GM23338 (cell line): ENCODE data around the gene CD48. TPM values are rescaled to one million over a fixed set of nuclear protein-coding genes. Genes with fewer than 3 reads are reported as not detected.
"Not testable (repeated sequence)": the region's sequence is repeated elsewhere in the genome, so short reads cannot be mapped to it uniquely, and the experiment has no call there.

Source experiments
- ATAC-seq: fragments of 200-7000 bp; cut with Tn5 transposase; 3 replicates; pipeline ENCODE4 v1.9.1; 2020
- DNase-seq: peaks from one replicate; pipeline ENCODE4 v3.0.0-alpha.2; 2015; ENCODE audit warnings: low spot score
- H2AFZ ChIP-seq: fragments of 200-600 bp; sonication (generic); 2 replicates; pipeline ENCODE4 v1.8.0; 2016; ENCODE audit warnings: antibody characterized with exemption, mild to moderate bottlenecking, moderate library complexity
- H3F3A ChIP-seq: fragments of 200-600 bp; sonication (generic); replicated peaks from 2 replicates; pipeline ENCODE4 v1.8.0; 2017; ENCODE audit warnings: antibody characterized with exemption, mixed run types, low read depth
- H3K27ac ChIP-seq: fragments of 200-600 bp; sonication (generic); 2 replicates; pipeline ENCODE4 v1.6.1; 2016; ENCODE audit warnings: low read depth
- H3K27me3 ChIP-seq: fragments of 200-600 bp; sonication (generic); 2 replicates; pipeline ENCODE4 v1.8.0; 2016; ENCODE audit warnings: mild to moderate bottlenecking, mixed run types, moderate library complexity; ENCODE audit not compliant: insufficient read depth
- H3K36me3 ChIP-seq: fragments of 200-600 bp; sonication (generic); 2 replicates; pipeline ENCODE4 v1.8.0; 2016; ENCODE audit warnings: mild to moderate bottlenecking; ENCODE audit not compliant: insufficient read depth
- H3K4me1 ChIP-seq: fragments of 200-600 bp; sonication (generic); 2 replicates; pipeline ENCODE4 v1.8.0; 2016; ENCODE audit warnings: mild to moderate bottlenecking, moderate library complexity; ENCODE audit not compliant: insufficient read depth
- H3K4me2 ChIP-seq: fragments of 200-600 bp; sonication (generic); 2 replicates; pipeline ENCODE4 v1.7.1; 2017; ENCODE audit warnings: mixed run types
- H3K4me3 ChIP-seq: fragments of 200-600 bp; sonication (generic); 2 replicates; pipeline ENCODE4 v1.6.1; 2016; ENCODE audit warnings: mixed run types
- H3K79me2 ChIP-seq: fragments of 200-600 bp; sonication (generic); replicated peaks from 2 replicates; pipeline ENCODE4 v1.8.0; 2017; ENCODE audit warnings: mild to moderate bottlenecking; ENCODE audit not compliant: insufficient read depth
- H3K9me2 ChIP-seq: fragments of 200-600 bp; sonication (generic); 2 replicates; pipeline ENCODE4 v1.8.0; 2017; ENCODE audit not compliant: insufficient read depth
- H4K20me1 ChIP-seq: fragments of 200-600 bp; sonication (generic); replicated peaks from 2 replicates; pipeline ENCODE4 v1.8.0; 2017; ENCODE audit warnings: mild to moderate bottlenecking; ENCODE audit not compliant: insufficient read depth
- H3K27ac Mint-ChIP-seq: 2 replicates; pipeline ENCODE4 v1.8.0; 2020; ENCODE audit warnings: inconsistent platforms, mild to moderate bottlenecking, moderate library complexity, mixed read lengths
- H3K27me3 Mint-ChIP-seq: 3 replicates; pipeline ENCODE4 v1.8.0; 2022; ENCODE audit warnings: low read depth, mild to moderate bottlenecking, moderate library complexity, mixed read lengths, inconsistent platforms; ENCODE audit not compliant: insufficient read depth, poor library complexity
- H3K36me3 Mint-ChIP-seq: 3 replicates; pipeline ENCODE4 v1.8.0; 2021; ENCODE audit warnings: low read depth, mild to moderate bottlenecking, inconsistent platforms, moderate library complexity, mixed read lengths
- H3K4me1 Mint-ChIP-seq: 3 replicates; pipeline ENCODE4 v1.8.0; 2020; ENCODE audit warnings: mild to moderate bottlenecking, inconsistent platforms, mixed read lengths
- H3K4me3 Mint-ChIP-seq: 3 replicates; pipeline ENCODE4 v1.8.0; 2021; ENCODE audit warnings: moderate library complexity, mild to moderate bottlenecking, inconsistent platforms, mixed read lengths
- H3K9me3 Mint-ChIP-seq: 3 replicates; pipeline ENCODE4 v1.8.0; 2020; ENCODE audit warnings: moderate library complexity, mild to moderate bottlenecking, inconsistent platforms, mixed read lengths
- CREB1 ChIP-seq: fragments of 250-450 bp; sonication (Bioruptor Pico); IDR thresholded peaks from 2 replicates; pipeline ENCODE4 v1.5.0; 2020; ENCODE audit warnings: low read depth, mild to moderate bottlenecking, moderate library complexity
- NANOG ChIP-seq: IDR thresholded peaks from 2 replicates; pipeline ENCODE4 v1.6.1; 2016; ENCODE audit warnings: antibody characterized with exemption, borderline replicate concordance
- polyA plus RNA-seq: library from polyadenylated mRNA; unstranded; fragments of >200 nt; fragmentation: Nextera tagmentation; extraction: Ambion mirVana; gene quantifications from 2 replicates; pipeline ENCODE4 v1.2.1, GENCODE V29; 2016
- total RNA-seq: library from RNA; depleted of rRNA; stranded (reverse); fragments of >200 nt; shearing (Covaris generic); gene quantifications from 2 replicates; pipeline ENCODE4 v1.2.3, GENCODE V29; 2014
- TF ChIP-seq, protein P1 (sequence below): fragments of 250-450 bp; sonication (Bioruptor Pico); IDR thresholded peaks from 2 replicates; pipeline ENCODE4 v1.5.0; 2020; ENCODE audit warnings: mild to moderate bottlenecking, moderate library complexity
- TF ChIP-seq, protein P2 (sequence below): IDR thresholded peaks from one replicate; pipeline ENCODE4 v1.6.1; 2018; ENCODE audit warnings: antibody characterized with exemption; ENCODE audit not compliant: unreplicated experiment
- TF ChIP-seq, protein P3 (sequence below), 2 experiments: fragments of 200-600 bp in 1 of 2; sonication (generic) in 1 of 2; conservative IDR thresholded peaks; 2 replicates each; pipeline versions ENCODE4 v1.5.1 to v1.6.1; 2016 to 2017; ENCODE audit warnings: antibody characterized with exemption in 2 of 2, low read depth in 2 of 2, mild to moderate bottlenecking in 2 of 2, moderate library complexity in 1 of 2

CD48 gene
- total and polyA plus RNA-seq, 2 experiments from 2014 or later = 0.34 to 0.45 TPM

GRCh38 chr1:160702100-160702499 lies 9.5 kb downstream of the CD48 start (continued):
- TF ChIP-seq, protein P1, sequence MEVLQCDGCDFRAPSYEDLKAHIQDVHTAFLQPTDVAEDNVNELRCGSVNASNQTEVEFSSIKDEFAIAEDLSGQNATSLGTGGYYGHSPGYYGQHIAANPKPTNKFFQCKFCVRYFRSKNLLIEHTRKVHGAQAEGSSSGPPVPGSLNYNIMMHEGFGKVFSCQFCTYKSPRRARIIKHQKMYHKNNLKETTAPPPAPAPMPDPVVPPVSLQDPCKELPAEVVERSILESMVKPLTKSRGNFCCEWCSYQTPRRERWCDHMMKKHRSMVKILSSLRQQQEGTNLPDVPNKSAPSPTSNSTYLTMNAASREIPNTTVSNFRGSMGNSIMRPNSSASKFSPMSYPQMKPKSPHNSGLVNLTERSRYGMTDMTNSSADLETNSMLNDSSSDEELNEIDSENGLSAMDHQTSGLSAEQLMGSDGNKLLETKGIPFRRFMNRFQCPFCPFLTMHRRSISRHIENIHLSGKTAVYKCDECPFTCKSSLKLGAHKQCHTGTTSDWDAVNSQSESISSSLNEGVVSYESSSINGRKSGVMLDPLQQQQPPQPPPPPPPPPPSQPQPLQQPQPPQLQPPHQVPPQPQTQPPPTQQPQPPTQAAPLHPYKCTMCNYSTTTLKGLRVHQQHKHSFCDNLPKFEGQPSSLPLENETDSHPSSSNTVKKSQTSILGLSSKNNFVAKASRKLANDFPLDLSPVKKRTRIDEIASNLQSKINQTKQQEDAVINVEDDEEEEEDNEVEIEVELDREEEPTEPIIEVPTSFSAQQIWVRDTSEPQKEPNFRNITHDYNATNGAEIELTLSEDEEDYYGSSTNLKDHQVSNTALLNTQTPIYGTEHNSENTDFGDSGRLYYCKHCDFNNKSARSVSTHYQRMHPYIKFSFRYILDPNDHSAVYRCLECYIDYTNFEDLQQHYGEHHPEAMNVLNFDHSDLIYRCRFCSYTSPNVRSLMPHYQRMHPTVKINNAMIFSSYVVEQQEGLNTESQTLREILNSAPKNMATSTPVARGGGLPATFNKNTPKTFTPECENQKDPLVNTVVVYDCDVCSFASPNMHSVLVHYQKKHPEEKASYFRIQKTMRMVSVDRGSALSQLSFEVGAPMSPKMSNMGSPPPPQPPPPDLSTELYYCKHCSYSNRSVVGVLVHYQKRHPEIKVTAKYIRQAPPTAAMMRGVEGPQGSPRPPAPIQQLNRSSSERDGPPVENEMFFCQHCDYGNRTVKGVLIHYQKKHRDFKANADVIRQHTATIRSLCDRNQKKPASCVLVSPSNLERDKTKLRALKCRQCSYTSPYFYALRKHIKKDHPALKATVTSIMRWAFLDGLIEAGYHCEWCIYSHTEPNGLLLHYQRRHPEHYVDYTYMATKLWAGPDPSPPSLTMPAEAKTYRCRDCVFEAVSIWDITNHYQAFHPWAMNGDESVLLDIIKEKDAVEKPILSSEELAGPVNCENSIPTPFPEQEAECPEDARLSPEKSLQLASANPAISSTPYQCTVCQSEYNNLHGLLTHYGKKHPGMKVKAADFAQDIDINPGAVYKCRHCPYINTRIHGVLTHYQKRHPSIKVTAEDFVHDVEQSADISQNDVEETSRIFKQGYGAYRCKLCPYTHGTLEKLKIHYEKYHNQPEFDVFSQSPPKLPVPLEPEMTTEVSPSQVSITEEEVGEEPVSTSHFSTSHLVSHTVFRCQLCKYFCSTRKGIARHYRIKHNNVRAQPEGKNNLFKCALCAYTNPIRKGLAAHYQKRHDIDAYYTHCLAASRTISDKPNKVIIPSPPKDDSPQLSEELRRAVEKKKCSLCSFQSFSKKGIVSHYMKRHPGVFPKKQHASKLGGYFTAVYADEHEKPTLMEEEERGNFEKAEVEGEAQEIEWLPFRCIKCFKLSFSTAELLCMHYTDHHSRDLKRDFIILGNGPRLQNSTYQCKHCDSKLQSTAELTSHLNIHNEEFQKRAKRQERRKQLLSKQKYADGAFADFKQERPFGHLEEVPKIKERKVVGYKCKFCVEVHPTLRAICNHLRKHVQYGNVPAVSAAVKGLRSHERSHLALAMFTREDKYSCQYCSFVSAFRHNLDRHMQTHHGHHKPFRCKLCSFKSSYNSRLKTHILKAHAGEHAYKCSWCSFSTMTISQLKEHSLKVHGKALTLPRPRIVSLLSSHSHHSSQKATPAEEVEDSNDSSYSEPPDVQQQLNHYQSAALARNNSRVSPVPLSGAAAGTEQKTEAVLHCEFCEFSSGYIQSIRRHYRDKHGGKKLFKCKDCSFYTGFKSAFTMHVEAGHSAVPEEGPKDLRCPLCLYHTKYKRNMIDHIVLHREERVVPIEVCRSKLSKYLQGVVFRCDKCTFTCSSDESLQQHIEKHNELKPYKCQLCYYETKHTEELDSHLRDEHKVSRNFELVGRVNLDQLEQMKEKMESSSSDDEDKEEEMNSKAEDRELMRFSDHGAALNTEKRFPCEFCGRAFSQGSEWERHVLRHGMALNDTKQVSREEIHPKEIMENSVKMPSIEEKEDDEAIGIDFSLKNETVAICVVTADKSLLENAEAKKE = no peak
- no peak for TF ChIP-seq NANOG
- TF ChIP-seq CREB1 (CRISPR knock-in tag) = no peak
- TF ChIP-seq, protein P2, sequence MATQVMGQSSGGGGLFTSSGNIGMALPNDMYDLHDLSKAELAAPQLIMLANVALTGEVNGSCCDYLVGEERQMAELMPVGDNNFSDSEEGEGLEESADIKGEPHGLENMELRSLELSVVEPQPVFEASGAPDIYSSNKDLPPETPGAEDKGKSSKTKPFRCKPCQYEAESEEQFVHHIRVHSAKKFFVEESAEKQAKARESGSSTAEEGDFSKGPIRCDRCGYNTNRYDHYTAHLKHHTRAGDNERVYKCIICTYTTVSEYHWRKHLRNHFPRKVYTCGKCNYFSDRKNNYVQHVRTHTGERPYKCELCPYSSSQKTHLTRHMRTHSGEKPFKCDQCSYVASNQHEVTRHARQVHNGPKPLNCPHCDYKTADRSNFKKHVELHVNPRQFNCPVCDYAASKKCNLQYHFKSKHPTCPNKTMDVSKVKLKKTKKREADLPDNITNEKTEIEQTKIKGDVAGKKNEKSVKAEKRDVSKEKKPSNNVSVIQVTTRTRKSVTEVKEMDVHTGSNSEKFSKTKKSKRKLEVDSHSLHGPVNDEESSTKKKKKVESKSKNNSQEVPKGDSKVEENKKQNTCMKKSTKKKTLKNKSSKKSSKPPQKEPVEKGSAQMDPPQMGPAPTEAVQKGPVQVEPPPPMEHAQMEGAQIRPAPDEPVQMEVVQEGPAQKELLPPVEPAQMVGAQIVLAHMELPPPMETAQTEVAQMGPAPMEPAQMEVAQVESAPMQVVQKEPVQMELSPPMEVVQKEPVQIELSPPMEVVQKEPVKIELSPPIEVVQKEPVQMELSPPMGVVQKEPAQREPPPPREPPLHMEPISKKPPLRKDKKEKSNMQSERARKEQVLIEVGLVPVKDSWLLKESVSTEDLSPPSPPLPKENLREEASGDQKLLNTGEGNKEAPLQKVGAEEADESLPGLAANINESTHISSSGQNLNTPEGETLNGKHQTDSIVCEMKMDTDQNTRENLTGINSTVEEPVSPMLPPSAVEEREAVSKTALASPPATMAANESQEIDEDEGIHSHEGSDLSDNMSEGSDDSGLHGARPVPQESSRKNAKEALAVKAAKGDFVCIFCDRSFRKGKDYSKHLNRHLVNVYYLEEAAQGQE = no peak

GRCh38 chr1:160692390-160692789 lies 19.2 kb downstream of the CD48 start:
- H2AFZ ChIP-seq, H3K27me3 Mint-ChIP-seq, H3K79me2 ChIP-seq, H3K27ac Mint-ChIP-seq, H3K4me2 ChIP-seq, H3K27me3 ChIP-seq, H3K27ac ChIP-seq, H3K4me1 ChIP-seq, H3F3A ChIP-seq, H3K4me3 Mint-ChIP-seq, H3K9me3 Mint-ChIP-seq, ATAC-seq, H3K4me3 ChIP-seq, H3K36me3 ChIP-seq, H3K4me1 Mint-ChIP-seq, H3K36me3 Mint-ChIP-seq, H4K20me1 ChIP-seq, H3K9me2 ChIP-seq: not testable (repeated sequence)
- TF ChIP-seq, protein P3, sequence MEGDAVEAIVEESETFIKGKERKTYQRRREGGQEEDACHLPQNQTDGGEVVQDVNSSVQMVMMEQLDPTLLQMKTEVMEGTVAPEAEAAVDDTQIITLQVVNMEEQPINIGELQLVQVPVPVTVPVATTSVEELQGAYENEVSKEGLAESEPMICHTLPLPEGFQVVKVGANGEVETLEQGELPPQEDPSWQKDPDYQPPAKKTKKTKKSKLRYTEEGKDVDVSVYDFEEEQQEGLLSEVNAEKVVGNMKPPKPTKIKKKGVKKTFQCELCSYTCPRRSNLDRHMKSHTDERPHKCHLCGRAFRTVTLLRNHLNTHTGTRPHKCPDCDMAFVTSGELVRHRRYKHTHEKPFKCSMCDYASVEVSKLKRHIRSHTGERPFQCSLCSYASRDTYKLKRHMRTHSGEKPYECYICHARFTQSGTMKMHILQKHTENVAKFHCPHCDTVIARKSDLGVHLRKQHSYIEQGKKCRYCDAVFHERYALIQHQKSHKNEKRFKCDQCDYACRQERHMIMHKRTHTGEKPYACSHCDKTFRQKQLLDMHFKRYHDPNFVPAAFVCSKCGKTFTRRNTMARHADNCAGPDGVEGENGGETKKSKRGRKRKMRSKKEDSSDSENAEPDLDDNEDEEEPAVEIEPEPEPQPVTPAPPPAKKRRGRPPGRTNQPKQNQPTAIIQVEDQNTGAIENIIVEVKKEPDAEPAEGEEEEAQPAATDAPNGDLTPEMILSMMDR (conservative IDR thresholded peaks at IDR 0.05; ENCODE audit: low read depth in 2 of 2) = peak; percentile 43 to 58
- peak; percentile 47 for DNase-seq
